ENCODE measurements around the gene CAPN15. TPM values are rescaled to one million over a fixed set of nuclear protein-coding genes. Genes with fewer than 3 reads are reported as not detected.

The CAPN15 gene
- total and polyA plus RNA-seq, 9 of the 15 experiments (the other 6 are each of a cell fraction or from before 2014, with no cell fraction given): 0.62 to 111 (median 14.2) TPM

GRCh38 chr16:526181-527014, 1.1 kb upstream of the CAPN15 start (continued):
- TF ChIP-seq MGA (IDR thresholded peaks at IDR 0.05): peak; percentile 86
- no peak for TF ChIP-seq NCOA4 (IDR thresholded peaks at IDR 0.05; ENCODE audit: partially characterized antibody)
- no peak for TF ChIP-seq SMAD3 (CRISPR knock-in tag; conservative IDR thresholded peaks at IDR 0.05)
- TF ChIP-seq TAF1 (IDR thresholded peaks at IDR 0.05; ENCODE audit: control insufficient read depth, extremely low read depth, insufficient read depth, low read length, severe bottlenecking): peak; percentile 18
- TF ChIP-seq XRCC4 (IDR thresholded peaks at IDR 0.05; ENCODE audit: extremely low read depth, insufficient read depth, insufficient read length): no peak
- no peak for TF ChIP-seq ZNF785 (CRISPR knock-in tag; IDR thresholded peaks at IDR 0.05)
- TF ChIP-seq FOXP4 (CRISPR knock-in tag; IDR thresholded peaks at IDR 0.05; ENCODE audit: borderline replicate concordance): no peak

All from K562 (cell line).